Measurements from ENCODE around the gene TSPAN9.

Gene TSPAN9

DNA sequence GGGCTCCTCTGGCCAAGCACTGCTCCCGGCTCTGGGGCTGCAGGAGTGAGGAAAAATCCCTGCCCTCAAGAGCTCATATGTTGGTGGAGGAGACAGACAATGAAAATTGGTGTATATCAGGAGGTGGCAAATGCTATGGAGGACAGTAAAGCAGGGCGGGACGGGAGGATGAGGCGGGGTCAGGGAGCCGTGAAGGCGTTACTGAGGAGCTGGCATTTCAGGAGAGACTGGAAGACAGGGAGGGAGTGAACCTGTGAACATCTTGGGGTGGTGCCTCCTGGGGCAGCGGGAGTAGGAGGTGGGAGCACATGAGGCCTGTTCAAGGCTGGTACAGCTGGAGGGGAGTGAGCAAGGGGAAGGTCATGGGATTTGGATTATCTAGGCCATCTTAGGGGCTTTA is 26.6 kb downstream of the TSPAN9 start:
- no peak for DNase-seq

DNA sequence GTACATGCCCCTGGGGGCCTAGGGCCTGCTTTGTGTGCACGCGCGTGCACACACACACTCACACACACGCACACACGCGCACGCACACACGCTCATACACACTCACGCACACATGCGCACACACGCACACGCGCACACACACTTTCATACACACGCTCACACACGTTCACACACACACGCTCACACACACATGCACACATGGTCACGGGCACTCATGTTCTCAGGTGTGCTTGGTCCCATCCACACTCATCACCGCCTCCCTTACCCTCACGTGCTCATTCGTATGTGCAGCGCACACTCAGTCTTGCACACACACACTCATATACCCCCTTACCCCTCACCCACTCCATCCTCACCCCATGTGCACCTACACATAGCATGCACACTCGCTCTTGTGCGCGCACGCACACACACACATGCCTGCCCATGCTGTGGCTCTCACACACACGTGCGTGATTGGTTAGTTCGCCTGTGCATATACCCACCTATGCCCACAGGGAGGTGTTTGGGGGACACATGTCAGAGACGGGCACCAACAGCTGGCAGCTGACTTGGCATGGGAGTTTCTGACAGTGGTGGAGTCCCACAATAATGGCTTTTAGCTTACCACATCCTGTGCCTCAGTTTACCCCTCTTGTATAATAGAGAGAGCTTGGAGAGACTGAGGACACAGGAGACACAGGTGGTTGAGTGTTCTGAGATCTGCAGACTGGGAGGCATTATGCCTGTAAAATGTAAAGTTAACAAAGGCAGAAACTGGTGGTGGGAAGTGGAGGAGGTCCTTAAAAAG is 28.7 kb downstream of the TSPAN9 start:
- DNase-seq, result no peak

DNA sequence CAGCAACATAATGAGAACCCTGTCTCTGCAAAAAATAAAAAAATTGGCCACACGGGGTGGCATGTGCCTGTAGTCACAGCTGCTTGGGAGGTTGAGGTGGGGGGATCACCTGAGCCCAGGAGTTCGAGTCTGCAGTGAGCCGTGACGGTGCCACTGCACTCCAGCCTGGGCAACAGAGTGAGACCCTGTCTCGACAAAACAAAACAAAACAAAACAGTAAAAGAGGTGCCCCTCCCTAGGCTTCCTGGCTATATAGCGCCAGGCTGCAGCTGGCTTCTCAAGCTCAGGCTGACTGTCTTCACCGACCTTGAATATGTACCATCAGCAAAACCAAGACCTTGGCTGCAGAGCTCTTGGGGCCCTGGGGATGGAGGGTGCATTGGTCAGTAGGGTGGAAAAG is 29.4 kb downstream of the TSPAN9 start:
- no peak for DNase-seq

DNA sequence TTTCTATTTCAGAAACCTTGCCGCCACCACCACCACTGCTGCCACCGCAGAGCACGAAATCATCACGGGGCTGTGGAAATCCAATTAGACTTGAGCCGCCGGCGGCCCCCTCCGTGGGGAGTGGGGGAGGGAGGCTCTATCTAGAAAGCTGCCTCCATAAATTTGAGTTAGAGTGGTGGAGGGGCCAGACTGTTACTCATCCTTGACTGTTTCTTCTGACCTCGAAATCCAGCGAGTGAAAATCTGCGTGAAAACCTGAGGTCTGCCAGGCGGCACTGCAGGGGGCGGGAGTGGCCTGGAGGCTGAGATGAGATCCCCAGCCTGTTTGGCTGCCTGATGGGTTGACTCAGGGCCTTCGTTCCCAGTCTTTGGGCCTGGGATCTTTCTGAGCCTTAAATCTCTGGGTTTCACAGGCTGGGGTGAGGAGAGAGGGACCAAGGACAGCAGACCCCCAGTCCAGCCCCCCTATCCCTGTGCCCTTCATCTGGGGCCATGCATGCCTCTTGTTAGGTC is 29.9 kb downstream of the TSPAN9 start:
- no peak for DNase-seq

DNA sequence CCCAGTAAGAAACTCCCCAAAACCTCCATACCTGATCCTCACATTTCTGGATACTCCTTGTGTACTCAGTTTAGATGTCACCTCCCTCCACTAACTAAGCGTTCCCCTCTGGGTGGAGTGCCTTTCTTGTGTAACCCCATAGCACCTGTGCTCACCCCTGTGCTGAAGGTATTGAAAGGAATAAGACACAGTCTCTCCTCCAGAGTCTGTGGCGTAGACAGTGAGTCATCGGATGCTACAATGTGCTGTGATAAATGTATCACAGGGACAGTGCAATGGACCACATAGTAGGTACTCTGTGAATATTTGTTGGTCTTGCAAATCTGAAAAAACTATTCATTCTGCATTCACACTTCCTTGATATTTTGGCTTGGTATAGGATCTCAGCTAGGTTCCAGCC is 30.8 kb downstream of the TSPAN9 start:
- no peak for DNase-seq

DNA sequence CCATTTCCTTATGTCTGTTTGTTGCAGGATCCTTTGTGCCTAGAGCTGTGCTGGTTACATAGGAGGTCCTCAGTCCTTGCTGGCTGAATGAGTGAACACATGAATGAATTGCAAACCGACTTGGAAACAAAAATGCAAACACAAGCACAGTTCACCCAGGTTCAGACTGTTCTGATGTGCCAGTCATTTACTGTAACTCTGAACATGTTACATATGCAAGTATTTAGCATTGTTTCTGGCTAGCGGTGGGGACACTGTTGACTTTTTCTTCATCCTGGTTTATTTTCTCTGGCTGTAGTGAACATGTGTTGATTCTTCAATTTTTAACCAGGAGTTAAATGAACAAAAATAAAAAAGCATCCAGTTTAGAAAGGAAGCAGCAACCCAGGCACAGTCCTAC is 33.4 kb downstream of the TSPAN9 start:
- DNase-seq, result no peak

DNA sequence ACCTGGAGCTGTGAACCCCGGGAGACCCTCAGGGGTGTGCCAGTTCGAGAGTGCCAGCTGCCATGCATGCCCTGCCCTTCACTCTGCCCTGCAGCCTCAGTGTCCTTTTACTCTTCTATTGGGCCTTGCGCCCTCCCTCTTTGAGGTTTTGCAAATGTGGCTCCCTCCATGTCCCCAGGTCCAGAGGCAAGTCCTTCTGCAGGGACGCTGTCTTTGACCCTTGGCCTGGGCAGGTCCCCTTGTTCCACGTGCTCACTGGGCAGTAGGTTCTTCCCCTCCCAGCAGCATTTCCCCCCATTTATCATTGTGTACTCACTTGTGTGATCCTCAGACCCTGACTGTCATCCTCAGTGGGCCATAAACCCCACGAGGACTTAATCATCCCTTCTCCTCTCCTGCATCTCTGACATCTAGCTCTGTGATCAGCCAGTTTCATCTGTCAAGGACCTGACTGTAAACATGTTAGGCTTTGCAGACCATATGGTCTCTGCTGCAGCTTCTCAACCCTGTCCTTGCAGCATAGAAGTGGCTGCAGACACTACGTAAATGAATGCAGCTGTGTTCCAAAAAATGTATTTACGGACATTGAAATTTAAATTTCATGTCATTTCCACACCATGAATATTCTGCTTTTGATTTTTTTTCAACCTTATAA is 36.6 kb downstream of the TSPAN9 start:
- peak; percentile 88 for DNase-seq

DNA sequence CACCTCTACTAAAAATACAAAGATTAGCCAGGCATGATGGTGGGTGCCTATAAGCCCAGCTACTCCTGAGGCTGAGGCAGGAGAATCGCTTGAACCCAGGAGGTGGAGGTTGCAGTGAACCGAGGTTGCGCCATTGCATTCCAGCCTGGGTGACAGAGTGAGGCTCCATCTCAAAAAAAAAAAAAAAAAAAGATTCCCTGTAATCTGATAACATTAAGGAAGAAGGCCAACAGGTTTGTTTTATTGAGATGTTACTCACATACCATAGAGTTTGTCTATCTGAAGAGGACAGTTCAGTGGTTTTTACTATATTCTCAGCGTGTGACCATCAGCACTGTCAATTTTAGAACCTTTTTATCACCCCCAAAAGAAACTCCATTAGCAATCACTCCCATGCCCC is 37.5 kb downstream of the TSPAN9 start:
- no peak for DNase-seq

DNA sequence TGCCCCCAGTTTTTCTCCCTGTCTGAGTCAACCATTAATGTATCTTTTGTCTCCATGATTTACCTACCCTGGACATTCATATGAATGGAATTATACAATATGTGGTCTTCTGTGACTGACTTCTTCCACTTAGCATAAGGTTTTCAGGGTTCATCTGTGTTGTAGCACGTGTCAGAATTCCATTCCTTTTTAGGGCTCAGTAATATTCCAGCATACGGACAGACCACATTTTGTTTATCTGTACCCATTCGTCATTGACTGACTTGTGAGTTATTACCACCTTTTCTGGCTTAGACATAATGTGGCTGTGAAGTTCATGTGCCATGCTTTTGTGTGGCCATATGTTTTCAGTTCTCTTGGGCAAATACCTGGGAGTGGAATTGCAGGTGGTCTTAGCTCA is 37.9 kb downstream of the TSPAN9 start:
- DNase-seq, result no peak

DNA sequence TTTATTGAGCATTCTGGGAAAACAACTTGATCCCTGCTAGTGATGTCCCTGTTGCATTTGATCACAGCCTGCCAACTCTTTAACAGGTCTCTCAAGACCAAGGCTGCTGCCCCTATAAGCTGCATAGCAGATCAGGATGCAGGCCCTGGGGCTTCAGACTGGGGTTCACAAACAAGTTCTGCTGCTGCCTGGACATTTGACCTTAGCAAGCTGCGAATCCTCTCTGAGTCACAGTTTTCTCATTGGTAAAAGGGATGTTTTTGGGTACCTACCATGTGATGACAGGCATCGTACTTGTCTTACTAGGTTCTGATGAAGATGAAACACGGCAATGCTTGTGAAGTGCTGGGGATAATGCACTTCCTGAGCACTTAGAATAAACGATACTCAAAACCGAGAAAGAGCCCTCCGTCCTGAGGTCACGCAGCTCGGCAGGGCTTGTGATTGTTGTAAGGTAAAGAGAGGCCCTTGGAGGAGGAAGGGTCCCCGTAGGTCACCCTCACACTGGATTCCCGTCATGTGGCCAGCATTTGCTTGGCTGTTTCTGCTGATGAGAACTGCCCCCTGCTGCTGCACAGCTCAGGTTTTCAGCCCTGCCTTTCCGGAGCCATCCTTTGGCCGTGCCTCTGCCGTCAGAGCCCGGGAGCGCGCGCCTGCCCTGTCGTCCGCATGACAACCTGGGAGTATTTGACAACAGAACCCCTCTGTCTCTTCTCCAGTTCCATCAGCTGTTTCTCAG is 39.1 kb downstream of the TSPAN9 start:
- no peak for DNase-seq

DNA sequence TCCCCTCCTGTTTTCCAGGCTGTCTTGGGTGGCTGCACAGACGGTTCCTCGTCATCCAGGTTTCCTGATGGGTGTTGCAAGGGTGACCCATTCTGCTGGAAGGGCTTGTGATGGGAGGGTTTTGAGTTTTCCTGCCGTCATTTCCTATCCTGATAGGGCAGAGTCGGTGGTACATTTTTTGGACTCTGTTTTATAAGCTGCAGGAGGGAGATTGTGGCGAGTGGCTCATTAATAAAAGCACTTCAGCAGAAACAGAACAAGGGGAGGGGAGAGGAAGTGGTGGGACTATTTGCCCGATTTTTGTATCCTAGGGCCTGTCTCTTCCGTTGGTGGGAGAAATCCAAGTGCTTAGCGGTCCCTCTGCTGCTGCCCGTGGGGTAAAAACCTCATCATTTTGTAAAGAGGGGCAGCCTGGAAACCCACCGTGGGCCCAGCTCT is 40.0 kb downstream of the TSPAN9 start:
- peak; percentile 38 for DNase-seq

DNA sequence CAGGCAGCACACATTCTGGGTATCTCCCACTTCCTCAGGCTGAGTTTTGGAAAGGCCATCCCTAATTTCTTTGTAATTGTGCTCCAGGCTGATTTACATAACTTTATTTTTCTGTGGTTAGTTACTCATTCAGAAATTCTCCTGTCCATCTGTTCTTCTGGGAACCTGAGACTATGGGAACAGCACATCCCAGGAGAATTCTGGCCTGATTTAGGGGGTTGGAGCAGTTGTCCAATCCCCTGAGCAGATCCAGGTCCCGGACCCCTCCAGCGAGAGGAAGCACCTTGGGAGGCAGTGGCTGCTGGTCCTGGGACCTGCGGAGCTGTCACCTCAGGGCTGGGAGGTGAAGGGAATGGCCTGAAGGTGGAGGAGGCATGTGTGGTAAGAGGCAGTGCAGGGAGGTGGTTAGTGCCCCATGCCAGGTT is 40.4 kb downstream of the TSPAN9 start:
- DNase-seq, result peak; percentile 53

DNA sequence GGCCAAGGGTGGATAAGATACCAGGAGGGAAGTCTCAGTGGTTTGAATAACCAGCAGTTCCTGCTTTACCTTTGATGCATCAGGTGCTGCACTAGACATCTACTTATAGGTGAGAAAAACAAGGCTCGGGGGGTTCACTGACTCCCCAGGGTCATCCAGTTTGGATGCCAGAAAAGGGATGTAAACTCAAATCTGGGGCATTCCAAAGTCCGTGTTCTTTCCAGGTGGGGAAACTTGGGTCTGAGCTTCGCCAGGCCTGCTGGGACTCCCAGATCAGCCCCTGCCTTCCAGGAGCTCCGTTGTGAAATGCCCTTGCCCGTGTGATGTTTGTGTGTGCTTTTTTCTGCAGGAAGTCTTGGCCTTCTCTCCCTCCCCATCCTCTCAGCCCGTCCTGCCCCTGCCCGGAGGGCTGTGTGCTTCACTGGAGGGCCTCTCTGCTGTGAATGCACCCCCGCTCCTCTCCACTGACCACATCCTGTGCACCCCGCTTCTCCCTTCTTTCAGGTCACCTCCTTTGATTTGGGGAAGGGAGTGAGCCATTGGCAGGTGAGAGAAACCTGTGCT is 42.1 kb downstream of the TSPAN9 start:
- no peak for DNase-seq

DNA sequence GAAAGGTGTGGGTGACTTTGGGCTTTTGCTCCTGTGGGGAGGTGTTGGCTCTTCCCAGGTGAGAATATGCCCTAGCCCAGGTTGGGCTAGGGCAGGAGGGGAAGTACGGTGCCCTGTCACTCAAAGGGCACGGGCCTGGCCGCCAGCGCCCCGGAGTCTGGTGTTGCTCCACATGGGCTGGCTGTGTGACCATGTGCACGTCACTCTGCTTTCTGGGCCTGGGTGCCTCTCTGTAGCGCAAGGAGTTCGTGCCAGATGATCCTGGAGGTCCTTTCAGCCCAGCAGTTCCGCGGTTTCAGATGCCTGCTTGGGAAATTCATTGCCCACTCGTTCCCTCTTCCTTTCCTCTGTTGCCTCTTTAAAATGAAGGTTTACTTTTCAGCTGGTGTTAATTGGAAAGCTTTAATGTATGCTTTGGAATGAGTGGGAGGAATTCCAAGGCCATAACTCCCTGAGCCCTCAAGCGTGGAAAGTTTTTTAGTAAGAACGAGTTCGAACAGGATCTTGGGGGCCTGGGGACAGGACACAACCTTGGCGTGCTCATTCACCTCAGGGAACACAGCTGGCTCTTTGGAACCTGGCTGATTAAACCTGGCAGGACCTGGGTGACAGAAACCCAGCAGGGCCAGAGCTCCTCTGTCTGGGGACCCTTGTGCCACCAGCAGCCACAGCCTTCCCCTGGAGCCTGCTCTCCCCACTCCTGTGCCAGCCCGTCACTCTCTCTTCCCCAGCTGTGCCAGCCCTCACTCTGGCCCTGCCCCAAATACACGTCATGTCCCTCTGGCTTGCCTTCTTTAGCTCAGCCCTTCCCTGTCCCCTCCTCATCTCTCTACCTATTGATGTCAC is 42.8 kb downstream of the TSPAN9 start:
- DNase-seq, result peak; percentile 93

DNA sequence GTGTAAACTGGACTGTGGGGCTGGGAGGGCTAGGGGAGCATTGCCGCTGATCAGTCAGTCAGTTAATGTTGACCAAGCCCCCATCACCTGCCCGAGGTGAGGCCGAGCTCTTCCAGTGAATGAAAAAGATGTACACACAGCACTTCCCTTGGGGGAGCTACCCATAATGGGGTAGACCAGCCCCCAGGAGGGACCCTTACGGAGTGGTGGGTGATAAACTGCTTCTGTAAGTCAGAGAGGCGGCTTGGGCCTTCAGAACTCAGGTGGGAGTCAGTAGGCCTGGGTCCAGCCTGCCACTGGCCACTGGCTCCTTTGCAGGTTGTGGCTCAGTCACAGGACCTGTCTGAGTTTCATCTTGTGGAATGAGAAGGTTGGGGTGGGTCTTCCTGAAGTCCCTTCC is 43.5 kb downstream of the TSPAN9 start:
- no peak for DNase-seq

DNA sequence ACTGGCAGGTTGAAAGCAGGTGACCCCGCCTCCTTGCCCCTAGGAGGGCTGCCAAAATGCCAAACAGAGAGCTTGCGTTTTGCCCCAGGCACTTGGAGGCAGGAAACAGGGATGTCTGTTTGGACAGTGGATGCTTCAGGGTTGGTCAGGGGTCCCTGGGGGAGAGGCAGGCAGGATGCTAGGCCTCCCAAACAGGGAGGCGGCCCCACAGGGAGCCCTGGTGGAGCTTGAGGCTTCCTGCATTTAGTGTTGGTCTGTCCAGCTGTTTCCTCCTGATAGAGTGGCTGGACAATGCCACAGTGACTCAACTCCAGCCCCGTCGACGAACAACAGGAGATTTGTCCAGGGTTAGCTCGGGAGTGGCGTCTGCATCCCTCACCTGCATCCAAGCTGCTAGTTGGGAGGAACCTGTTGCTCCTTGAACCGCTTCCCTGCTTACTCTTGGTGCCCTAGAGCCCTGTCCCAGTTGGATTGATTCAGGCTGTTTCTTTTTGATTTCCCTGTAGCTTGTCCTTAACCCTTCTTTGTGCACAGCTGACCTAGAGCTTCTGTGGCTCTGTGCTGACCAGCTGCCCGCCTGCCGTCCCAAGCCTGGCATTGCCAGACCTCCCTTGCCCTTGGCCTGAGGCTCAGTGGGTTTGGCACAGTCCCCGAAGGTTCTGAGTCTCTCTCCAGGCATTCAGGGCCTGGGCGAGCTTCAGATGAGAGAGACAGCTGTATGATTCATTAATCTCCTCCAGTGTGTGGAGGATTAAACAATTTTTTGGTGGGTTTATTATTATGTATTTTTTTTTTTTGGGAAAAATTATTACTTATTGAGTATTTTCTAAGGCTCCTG is 45.9 kb downstream of the TSPAN9 start:
- DNase-seq, result no peak

DNA sequence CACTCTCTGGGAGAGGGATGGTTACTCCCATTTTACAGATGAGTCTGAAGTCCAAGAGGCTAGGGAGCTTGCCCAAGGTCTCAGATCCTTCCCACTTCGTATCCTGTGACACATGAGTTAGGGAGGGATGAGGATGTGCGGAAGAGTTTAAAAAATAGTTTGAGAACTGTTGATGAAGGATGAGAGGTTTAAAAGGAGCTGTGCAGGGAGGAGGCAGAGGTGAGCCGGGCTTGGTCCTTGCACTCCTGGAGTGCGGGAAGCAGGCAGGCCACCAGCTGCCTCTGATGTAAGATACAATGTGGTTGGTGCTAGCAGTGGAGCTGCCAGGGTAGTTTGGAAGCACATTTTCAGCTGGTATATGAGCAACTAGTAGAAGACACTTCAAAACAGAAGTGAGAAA is 46.5 kb downstream of the TSPAN9 start:
- no peak for DNase-seq

DNA sequence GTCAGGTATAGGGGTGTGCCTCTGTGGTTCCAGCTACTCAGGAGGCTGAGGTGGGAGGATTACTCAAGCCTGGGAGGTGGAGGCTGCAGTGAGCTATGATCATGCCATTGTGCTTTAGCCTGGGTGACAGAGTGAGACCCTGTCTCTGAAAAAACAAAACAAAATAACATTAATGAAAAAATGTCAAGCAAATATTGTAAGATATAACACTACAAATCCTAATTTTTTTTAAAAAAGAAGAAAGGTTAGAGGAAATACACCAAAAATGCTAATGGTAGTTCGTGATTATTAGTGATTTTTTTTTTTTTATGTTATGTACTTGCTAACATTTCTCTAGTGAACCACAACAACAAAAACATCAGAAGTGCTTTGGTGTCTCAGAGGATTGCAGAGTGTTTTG is 47.7 kb downstream of the TSPAN9 start:
- DNase-seq, result no peak

DNA sequence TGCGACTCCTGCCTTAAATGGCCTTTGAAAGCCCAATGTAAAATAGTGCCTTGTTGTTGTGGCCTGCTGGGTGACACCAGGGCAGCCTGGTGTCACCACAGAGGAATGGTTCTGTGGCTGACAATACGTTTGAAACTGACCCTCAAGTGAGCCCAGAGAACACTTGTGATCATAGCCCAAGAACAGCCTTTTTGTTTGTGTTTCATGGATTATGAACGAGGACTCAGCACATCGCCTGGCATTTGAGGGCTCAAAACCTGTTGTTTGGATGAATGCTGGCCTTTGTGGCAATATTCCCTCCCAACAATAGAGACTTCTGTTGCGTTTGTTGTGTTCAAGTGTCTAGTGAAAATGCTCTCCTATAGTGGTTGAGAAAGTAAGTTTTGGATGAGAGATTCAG is 48.5 kb downstream of the TSPAN9 start:
- no peak for DNase-seq

DNA sequence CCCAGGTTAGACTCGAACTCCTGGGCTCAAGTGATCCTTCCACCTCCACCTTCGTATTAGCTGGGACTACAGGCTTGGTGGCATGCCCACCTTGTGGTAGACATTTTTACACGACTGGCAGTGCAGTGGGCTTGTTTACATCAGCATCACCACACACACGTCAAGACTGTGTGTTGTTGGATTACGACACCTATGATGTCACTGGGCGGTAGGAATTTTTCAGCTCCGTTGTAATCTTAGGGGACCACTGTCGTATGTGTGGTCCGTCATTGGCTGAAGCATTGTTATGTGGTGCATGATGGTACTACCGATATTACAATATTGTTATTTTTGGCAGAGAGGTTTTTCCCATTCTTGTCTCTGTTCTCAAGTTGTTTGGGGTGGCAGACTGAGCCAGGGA is 50.7 kb downstream of the TSPAN9 start:
- no peak for DNase-seq

DNA sequence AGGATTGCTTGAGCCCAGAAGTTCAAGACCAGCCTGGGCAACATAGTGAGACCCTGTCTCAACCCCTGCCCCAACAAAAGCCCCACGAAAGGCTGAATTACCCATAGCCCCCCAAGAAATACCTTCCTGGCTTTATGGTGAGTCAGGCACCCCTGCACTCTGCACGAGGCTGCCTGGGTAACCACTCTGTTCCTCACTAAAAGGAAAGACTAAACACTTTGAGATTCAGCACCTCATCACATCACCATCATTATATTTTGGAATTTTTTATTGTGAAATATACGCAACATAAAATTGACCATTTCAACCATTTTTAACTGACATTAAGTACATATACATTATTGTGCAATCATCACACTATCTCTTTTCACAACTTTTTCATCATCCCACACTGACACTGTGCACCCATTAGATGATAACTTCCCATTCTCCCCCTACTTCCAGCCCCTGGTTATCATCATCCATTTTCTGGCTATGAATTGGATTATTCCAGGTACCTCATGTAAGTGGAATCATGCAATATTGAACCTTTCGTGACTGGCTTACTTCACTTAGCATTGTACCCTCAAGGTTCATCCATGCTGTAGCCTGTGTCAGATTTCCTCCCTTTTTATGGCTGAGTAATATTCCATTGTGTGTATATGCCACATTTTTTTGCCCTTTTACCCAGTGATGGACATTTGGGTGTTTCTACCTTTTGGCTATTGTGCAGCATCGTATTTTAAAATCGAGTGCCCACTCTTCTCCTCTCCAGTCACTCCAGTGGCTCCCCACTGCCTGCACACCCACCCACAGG is 51.5 kb downstream of the TSPAN9 start:
- no peak for DNase-seq
